Measurements from ENCODE around the gene ANAPC5.

- TF ChIP-seq CTCF (IDR thresholded peaks at IDR 0.05; ENCODE audit: insufficient read depth, low read depth, low read length), result no peak
- TF ChIP-seq EZH2 (IDR thresholded peaks at IDR 0.05; ENCODE audit: insufficient read depth, low read length), result no peak
Measured at GRCh38 chr12:121358073-121358472, 5.9 kb upstream of the ANAPC5 start.
